Fibroblast of mammary gland (primary cell): ENCODE results near the gene GRIK4.

ENCODE experiments used
- DNase-seq: peaks from one replicate; pipeline ENCODE4 v3.0.0-alpha.2; 2010; ENCODE audit warnings: low read depth
- H3K4me3 ChIP-seq: 2 replicates; pipeline ENCODE4 v1.5.1; 2011; ENCODE audit warnings: low read depth, mild to moderate bottlenecking, low read length, moderate library complexity; ENCODE audit not compliant: control insufficient read depth
- TF ChIP-seq, protein P1 (sequence below): conservative IDR thresholded peaks from 2 replicates; pipeline ENCODE4 v1.5.1; 2011; ENCODE audit warnings: low read depth, low read length, inconsistent platforms; ENCODE audit not compliant: control insufficient read depth, insufficient read depth

The GRIK4 gene

GRCh38 chr11:120538707-120539106, 27.2 kb downstream of the GRIK4 start:
- H3K4me3 ChIP-seq = no peak overlapping the region
- TF ChIP-seq, protein P1, sequence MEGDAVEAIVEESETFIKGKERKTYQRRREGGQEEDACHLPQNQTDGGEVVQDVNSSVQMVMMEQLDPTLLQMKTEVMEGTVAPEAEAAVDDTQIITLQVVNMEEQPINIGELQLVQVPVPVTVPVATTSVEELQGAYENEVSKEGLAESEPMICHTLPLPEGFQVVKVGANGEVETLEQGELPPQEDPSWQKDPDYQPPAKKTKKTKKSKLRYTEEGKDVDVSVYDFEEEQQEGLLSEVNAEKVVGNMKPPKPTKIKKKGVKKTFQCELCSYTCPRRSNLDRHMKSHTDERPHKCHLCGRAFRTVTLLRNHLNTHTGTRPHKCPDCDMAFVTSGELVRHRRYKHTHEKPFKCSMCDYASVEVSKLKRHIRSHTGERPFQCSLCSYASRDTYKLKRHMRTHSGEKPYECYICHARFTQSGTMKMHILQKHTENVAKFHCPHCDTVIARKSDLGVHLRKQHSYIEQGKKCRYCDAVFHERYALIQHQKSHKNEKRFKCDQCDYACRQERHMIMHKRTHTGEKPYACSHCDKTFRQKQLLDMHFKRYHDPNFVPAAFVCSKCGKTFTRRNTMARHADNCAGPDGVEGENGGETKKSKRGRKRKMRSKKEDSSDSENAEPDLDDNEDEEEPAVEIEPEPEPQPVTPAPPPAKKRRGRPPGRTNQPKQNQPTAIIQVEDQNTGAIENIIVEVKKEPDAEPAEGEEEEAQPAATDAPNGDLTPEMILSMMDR = no peak

GRCh38 chr11:120539667-120540369, 28.3 kb downstream of the GRIK4 start:
- peak; percentile 33 for DNase-seq
- TF ChIP-seq, protein P1 = no peak
- no peak overlapping the region for H3K4me3 ChIP-seq

More at GRCh38 chr11:120538707-120539106, 27.2 kb downstream of the GRIK4 start:
- DNase-seq = no peak

- no peak for DNase-seq
- H3K4me3 ChIP-seq = no peak overlapping the region
- TF ChIP-seq, protein P1 = no peak
Measured at GRCh38 chr11:120540744-120541465, 29.4 kb downstream of the GRIK4 start.

GRCh38 chr11:120543521-120544215, 32.1 kb downstream of the GRIK4 start:
- no peak for DNase-seq
- no peak overlapping the region for H3K4me3 ChIP-seq
- TF ChIP-seq, protein P1 = no peak

GRCh38 chr11:120545813-120546212, 34.3 kb downstream of the GRIK4 start:
- TF ChIP-seq, protein P1 = no peak
- no peak for DNase-seq

DNA sequence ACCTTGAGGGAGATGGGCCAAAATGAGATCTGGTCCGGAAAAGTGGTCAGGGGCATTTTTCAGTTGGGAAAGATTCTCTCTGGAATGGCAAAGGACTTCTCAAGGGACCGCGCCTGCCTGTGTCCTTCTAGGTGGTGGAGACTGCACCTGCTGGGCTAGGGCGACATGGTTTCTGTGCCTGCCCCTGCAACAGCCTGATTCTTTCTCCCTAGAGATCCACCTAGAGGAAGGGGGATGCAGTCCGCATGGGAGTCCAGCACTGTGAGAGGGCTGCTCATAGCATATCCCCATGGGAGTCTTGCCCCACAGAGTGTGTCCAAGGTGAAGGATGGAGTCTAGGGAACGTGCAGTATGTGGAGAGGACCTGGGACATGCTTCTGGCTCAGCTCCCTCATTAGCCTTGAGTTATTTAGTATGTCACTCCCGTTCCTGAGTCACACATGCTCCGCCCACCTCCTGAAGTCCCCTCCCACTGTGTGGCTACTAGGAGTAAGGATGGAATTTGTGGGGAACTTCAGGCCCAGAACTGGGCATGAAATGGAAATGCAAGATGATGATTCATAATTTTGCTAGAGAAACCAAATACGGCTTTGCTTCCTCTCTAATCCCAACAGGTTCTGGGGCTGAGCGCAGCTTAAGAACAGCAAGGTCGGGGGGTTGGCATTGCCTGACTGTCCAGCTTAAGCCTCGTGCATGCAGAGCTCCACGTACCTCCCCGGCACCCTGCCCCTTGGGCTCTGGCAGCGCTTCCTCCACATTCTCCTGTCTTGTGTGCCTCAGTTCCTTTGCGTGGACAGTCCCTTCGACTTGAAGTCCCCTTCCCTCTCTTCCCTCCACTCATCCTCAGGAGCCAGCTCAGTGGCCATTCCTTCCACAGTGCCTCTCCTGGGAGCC, 35.0 kb downstream of the GRIK4 start:
- H3K4me3 ChIP-seq = no peak overlapping the region
- TF ChIP-seq, protein P1 = no peak
- DNase-seq = peak; percentile 95

More at GRCh38 chr11:120545813-120546212, 34.3 kb downstream of the GRIK4 start:
- H3K4me3 ChIP-seq = no peak overlapping the region
